GM21619 (cell line): ENCODE measurements around the gene TLR10.
A peak's percentile ranks its signal among the peaks of the same experiment; 100 is the strongest.
"Not testable (repeated sequence)": the region's sequence is repeated elsewhere in the genome, so short reads cannot be mapped to it uniquely, and the experiment has no call there.

Experiments
- ATAC-seq: cut with Tn5 transposase; IDR thresholded peaks from one replicate; pipeline ENCODE4 v1.9.1; 2021; ENCODE audit not compliant: unreplicated experiment

The TLR10 gene

DNA sequence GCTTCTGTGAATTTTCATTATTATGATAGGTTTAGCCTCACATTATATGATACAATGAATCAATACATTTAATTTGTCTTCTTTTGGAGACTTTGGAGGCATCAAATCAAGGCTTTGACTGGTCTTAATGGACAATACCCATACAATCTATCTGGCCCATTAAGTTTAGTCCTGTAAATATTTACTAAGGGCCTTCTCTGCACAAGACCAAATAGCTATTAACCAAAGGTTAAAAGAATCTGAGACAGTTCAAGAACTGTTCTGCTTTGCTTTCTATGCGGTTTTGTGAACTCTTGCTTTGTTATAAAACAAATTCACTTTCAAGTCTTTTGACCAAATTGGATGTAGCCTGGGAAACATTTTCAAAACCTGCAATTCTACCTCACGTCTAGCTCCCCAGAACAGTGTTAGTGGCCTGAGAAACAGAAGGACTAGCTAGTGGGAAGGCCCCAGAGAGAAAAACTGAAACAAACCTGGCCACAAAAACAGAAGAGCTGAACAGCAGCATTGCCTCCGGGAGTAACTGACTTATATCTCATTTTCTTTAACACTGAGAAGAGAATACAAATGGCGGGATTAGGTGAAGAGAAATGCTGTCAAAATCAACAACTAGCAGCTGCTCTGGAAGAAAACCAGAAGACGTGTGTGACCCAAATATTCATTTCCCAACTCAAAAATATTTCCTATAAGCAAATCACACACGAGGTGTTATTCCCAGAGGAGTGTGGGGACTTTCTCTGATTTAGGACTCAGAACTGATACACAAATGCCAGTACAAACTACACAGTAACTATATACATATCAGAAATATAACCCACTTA, 21.3 kb upstream of the TLR10 start:
- ATAC-seq, result peak; percentile 40

DNA sequence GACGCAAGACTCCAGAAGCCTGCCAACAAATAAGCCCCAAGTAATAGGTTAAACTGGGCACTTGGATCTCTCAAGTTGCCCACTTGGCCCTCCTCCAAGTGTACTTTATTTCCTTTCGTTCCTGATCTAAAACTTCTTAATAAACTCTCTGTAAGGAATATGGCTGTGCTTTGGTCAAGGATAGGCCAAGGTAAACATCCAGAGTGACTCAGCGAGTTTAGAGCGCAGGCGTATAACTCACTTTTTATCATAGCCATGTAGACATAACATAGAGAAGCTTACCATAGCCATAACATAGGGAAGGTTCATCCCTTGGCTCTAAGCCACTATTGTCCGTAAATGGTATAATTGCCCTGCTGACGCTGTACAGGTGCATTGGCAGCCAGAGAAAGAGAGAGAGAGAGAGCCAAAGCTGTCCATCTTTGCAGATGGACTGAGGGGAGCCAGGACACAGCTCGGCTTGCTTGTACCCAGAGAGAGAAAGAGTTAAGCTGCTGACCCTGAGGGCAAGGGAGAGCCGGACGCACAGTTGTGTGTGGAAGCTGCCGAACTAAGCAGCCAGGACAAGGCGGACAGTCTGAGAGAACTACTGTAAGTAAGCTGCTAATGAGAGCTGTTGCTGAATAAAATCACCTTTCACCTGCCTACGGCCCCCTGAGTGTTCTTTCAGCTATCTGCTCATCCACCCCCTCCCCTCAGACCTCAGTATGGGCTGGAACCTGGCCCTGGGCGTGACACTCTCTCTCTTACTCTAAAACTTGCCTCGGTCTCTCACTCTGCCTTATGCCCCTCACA, 20.0 kb upstream of the TLR10 start:
- no peak for ATAC-seq

DNA sequence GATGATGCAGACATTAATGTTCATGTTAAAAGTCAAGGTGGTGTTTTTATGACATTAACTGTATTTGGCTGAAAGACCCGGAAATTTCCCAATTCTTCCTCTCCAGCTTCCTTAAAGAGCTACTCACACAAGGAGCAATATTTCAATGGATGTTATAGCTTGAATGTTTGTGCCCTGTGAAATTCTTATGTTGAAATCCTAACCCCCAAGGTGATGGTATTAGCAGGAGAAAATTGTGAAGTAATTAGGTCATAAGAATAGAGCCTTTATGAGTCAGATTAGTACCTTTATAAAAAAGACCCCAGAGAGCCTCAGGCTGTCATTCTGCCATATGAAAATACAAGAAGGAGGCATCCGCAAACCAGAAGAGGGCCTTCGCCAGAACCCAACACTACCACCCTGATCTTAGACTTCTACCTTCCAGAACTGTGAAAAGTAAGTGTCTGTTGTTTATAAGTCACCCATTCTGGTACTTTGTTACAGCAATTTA, 18.2 kb upstream of the TLR10 start:
- no peak for ATAC-seq

- ATAC-seq, result no peak
Observed at GRCh38 chr4:38800366-38800765, 17.6 kb upstream of the TLR10 start.

GRCh38 chr4:38795087-38795486, 12.3 kb upstream of the TLR10 start:
- no peak for ATAC-seq

DNA sequence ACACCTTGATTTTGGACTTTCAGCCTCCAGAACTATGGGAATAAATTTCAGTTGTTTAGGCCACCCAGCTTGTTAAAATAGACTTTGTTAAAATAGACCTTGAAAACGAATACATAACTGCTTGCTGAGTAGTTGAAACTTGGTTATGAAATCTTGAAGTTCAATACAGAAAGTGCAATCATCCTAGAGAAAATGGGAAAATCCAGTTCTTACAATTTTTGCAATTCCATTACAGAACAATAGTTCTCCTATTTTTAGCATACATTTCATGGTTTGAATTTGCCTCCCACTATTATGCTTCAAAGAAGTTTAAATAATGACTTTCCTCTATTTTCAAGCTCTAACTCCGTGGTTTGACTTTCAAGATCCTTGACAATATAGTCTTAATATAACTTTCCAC, 11.3 kb upstream of the TLR10 start:
- no peak for ATAC-seq

GRCh38 chr4:38791010-38791409, 8.2 kb upstream of the TLR10 start:
- no peak for ATAC-seq

- ATAC-seq, result no peak
Observed at GRCh38 chr4:38788317-38788716, 5.5 kb upstream of the TLR10 start.

DNA sequence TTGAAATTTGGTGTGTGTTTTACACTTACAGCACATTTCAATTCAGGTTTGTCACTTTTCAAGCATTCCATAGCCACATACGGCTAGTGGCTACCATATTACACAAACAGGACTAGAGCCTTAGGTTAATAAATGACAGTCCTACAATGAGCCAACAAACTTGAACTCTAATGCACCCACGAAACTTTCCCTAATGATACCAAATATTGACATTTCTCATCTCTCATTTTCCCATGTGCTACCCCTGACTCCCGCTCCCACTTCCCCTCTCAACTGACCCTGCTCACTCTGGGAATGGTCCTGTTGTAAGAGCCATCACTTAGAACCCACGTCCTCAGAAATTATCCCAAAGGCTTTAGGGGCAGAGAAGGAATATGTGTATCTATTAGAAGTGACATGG, 4.9 kb upstream of the TLR10 start:
- no peak for ATAC-seq

DNA sequence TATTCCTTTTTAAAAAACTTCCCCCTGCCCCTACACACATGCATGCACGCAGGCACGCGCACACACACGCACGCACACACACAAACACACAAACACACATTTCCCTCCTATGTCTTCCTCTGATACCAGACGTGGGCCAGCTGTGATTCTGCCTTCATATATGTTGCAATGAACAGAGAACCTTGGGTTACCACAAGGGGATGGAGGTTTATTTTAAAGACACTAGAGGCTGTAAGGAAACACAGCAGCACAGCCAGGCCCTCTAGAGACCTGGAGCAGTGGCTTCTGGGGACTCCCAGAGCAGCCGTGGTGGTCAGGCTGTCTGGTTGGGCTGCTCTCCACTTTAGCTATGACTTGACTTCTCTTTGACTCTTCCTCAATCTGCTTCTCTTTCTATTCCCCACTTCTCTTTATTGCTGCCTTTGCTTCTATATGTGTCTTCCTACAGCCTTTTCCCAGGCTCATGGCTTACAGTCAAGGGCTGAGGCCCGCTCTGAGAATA, 3.2 kb upstream of the TLR10 start:
- ATAC-seq, result peak; percentile 42

DNA sequence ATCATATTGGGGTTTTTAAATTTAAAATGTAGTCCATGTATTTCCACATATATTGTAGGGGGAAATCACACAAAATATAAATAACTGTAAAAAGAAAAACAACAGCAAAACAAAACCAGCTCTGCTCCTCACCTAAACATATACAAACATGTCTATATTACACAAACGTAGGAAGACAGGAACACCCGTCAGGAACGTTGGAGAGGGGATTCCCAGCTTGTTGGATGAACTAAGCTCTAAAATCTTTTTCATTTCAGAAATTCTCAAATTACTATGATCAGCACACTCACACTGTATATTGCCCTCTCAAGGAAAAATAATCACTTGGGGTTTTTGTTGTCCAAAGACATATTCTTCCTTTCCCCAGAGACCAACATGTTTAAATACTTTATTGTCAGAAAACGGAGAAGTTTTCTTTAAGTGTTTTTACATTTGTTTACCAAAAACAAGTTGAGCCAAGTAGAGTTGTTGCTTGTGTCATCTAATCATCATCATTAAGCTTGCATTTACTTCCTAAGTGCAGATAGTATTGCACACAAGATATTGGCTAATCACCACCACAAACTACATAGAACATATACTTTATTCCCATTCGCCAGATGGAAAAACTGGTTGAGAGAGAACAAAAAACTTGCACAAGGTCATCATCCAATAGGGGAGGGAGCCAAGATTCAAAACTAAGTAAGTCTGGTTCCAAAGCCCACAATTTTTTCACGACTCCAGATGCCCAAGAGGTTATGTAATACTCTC, 2.4 kb upstream of the TLR10 start:
- no peak for ATAC-seq

- ATAC-seq, result no peak
Observed at GRCh38 chr4:38784141-38784540, 1.4 kb upstream of the TLR10 start.

DNA sequence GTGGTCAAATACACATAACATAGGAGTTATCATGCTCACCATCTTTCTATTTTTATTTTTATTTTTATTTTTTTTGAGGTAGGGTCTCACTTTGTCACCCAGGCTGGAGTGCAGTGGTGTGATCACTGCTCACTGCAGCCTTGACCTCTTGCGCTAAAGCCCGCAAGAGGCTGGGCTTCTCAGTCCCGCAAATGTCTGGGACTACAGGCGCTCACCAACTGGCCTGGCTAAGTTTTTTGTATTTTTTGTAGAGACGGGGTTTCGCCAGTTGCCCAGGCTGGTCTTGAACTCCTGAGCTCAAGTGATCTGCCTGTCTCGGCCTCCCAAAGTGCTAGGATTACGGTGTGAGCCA, 295 bp upstream of the TLR10 start:
- no peak for ATAC-seq

GRCh38 chr4:38781854-38782261, 932 bp downstream of the TLR10 start:
- ATAC-seq, result peak; percentile 22

- no peak for ATAC-seq
Observed at GRCh38 chr4:38780833-38781484, 1.8 kb downstream of the TLR10 start.

DNA sequence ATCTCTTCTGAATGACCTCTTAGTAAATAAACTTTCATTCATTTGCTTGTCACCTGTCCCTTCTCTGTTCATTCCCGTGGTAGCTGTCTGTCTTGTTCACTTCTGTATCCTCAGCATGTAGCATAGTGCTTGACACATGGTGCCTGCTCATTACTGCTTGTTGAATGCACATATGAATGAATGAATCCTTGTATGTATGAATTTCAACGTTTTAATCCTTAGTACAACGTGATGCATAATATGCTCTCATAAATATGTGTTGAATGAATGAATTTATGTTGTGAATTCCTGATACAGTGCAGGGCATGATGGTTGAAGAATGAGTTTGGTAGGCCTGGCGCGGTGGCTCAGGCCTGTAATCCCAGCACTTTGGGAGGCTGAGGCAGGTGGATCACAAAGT, 3.0 kb downstream of the TLR10 start:
- no peak for ATAC-seq

DNA sequence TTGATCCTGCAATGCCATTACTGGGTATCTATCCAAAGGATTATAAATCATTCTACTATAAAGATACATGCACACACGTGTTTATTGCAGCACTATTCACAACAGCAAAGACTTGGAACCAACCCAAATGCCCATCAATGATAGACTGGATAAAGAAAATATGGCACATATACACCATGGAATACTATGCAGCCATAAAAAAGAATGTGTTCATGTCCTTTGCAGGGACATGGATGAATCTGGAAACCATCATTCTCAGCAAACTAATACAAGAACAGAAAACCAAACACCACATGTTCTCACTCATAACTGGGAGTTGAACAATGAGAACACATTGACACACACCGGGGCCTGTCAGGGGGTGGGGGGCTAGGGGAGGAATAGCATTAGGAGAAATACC, 4.9 kb downstream of the TLR10 start:
- ATAC-seq, result not testable (repeated sequence)

DNA sequence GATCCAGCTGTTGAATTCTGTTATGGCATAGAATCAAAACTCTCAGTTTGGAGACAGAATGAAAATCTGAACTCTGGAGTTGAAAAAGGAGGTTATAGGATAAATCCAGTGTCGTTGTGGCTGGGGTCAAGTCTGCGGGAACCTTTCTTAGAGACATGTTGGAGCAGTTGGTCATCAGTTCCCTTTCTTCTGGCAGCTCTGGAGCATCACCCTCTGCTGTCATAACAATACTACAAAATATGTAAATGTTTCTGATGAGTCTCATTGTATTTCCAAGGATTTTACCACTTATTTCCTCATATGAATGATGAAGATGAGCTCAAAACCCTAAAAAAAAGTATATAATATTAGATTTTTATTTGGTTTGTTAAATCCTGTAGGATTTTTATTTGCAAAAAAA, 7.5 kb downstream of the TLR10 start:
- no peak for ATAC-seq

GRCh38 chr4:38774181-38774955, 8.4 kb downstream of the TLR10 start:
- no peak for ATAC-seq

DNA sequence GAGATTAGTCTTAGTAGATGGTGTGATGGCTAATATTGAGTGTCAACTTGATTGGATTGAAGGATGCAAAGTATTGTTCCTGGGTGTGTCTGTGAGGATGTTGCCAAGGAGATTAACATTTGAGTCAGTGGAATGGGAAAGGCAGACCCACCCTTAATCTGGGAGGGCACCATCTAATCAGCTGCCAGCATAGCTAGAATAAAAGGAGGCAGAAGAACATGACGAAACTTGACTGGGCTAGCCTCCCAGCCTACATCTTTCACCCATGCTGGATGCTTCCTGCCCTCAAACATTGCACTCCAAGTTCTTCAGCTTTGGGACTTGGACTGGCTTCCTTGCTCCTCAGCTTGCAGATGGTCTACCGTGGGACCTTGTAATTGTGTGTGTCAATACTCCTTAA, 12.5 kb downstream of the TLR10 start:
- not testable (repeated sequence) for ATAC-seq
